DMS 273 treated with DMSO at 0.1 percent for 48 hours (cell line): Measurements from ENCODE around the gene HOXD3.

Experiments used
- DNase-seq: peaks from one replicate; lab custom pipeline; 2025; lab: John Stamatoyannopoulos, UW

HOXD3 gene

DNA sequence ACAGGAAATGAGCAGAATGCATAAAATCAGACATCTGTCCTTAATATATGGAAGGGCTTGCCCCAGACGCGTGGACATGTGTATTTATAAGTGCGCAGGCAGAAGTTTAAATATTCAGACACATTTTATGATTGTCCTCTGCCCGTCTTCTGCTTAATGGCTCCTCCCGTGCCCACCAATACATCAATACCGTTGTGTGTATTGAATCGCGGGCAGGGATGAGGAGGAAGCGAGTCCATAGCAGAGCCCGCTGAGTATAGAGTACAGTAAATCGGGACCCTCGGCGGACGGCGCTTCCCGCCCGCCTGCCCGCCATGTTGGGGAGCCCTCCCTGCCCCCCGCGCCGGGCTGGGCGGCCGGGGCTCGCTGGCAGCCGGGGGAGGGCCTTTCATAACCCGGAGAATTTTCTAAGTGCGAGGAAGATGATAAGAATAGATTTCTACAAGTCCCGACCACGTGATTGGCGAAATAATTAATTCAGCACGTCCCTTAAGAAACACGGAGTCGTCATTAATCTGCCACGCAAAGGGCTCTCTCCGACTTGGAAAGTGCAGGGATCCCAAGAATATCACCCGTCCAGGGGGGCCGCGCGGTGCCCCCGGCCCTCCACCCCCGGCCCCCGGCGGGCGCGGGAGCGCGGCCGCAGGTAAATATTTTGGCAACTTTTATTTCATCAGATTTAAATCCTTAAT, at the start of gene HOXD3:
HOXD3 (plus strand) TSS at position 501 of the 692 bp plus-strand sequence. CDS start 11,808 bp downstream, outside the sequence.
- no peak for DNase-seq

DNA sequence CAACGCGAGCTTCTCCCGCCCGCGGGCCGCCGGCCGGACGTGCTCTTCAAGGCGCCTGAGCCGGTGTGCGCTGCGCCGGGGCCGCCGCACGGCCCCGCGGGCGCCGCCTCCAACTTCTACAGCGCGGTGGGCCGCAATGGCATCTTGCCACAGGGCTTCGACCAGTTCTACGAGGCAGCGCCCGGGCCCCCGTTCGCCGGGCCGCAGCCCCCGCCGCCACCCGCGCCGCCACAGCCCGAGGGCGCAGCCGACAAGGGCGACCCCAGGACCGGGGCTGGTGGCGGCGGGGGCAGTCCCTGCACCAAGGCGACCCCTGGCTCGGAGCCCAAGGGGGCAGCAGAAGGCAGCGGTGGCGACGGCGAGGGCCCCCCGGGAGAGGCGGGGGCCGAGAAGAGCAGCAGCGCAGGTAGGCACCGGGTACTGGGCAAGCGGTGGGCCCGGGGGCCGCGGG, 49.4 kb upstream of the HOXD3 start:
- DNase-seq, result no peak

DNA sequence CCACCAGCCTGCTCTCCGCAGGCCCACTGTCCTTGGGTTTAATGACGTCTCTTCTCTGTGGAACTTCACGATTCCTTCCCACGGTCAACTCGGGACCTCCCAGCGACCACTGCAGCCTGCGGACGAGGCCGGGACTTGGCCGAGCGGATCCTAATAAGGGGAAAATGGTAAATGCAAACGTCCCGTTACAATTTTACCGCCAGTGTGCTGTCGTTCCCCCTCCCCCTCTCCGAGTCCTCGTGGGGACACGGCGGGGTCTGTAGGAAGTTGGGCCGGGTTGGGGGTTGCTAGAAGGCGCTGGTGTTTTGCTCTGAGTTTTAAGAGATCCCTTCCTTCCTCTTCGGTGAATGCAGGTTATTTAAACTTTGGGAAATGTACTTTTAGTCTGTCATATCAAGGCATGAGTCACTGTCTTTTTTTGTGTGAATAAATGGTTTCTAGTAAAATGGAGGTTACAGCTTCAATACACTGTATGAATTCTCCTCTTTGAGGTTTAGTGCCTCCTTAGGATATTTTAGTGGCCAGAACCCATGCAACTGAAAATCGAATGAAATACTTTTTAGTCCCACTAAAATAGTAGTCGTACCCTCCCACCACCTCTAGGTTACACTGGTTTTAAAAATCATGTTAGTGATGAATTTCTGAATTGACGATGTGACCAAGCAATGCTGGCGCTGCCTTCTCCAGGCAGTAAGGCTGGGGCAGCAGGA, 47.8 kb upstream of the HOXD3 start:
- no peak for DNase-seq

DNA sequence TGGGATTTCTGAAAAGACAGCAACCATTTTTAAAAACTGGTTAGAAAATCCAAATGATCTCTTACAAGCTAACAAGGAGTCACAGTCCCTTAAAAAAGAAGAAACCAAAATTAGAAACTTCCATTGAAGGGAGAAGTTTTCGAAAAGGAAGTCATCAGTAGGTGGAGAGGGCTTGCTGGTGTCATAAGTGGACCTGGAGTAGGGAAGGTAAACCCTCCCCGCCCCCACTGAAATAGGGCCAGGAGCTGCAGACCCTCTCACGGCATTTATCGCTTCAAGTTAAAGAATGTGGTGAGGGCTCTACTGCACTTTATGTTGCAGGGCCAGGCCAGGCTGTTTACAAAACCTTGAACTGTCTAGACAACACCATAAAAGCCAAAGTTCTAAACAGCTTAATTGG, 47.2 kb upstream of the HOXD3 start:
- no peak for DNase-seq

DNA sequence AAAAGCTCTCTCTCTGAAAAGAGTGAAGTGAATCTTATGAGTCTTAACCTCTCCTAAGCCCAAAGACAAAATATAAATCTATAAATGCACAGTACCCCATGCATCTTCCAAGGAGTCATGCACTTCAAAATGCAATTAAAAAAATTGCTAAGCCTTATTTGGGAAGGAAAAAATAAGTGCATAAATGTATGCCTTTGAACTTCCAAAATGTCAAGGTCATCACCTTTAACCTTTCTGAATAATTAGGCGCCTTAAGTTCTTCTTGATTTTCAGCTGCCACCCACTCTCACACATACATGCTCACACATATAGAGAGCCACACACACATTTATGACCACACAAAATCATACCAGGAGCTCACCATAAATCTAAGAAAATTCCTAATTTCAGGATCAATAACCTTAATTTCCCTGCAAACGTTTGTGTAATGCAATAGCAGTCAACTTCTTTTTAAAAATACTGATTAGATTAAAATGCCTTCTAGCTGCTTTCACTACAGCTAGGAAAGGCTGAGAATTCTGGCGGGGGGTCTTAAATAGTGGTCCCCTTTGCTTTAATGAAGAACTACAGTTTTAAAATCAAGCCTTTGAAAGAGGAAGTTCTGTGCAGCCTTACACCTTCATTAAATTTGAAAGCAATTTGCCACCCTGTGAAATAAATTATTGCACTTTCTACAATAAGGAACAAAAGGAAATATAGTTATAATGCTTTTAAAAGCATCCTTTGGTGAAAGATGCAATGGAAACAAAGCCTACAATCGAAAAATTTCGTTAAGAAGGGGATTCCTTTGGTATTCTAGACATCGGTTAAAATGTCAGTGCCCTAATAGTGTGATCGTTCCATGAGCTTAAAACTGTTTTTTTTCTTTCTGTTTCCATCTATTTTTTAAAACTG, 46.4 kb upstream of the HOXD3 start:
- no peak for DNase-seq

DNA sequence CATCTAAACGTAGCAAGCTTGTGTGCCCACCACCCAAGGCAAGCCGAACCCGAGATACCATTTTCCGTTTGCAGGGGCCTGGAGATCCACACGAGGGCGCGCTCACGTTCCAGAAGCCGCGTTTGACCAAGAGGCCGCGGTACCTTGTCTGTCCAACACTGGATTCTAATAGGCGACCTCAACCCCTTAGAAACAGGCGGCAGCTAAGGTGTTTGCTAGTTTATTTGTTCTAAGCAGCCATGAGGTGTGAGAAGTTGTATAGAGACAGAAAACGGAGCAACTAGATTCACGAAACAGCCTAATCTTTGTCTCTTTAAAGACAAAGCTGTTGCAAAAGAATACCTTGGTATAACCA, 45.8 kb upstream of the HOXD3 start:
- peak; percentile 20 for DNase-seq

DNA sequence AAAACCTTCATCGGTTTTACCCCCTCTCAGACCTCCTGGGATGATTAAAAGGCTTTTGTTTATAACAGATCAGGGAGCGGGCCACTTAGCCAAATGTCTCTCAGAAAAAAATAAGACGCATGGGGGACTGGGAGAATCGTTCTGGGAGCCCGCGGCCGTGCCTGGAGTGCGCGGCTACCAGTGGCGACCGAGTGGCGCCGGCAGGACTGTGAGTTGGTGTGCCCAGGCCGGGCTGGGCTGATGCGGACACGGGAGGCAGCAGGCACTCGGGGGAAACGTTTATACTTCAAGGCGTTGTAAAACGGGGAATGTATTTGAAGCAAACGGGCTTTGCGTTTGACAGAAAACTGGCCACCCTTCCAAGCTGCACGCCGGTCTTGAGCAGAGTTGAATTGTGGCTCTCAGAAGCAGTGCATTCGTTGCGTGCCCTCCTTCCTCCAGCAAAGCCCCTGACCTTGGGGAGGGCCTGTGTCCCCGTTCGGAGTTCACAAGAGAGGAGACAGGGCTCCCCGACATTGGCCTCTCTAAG, 45.2 kb upstream of the HOXD3 start:
- no peak for DNase-seq

DNA sequence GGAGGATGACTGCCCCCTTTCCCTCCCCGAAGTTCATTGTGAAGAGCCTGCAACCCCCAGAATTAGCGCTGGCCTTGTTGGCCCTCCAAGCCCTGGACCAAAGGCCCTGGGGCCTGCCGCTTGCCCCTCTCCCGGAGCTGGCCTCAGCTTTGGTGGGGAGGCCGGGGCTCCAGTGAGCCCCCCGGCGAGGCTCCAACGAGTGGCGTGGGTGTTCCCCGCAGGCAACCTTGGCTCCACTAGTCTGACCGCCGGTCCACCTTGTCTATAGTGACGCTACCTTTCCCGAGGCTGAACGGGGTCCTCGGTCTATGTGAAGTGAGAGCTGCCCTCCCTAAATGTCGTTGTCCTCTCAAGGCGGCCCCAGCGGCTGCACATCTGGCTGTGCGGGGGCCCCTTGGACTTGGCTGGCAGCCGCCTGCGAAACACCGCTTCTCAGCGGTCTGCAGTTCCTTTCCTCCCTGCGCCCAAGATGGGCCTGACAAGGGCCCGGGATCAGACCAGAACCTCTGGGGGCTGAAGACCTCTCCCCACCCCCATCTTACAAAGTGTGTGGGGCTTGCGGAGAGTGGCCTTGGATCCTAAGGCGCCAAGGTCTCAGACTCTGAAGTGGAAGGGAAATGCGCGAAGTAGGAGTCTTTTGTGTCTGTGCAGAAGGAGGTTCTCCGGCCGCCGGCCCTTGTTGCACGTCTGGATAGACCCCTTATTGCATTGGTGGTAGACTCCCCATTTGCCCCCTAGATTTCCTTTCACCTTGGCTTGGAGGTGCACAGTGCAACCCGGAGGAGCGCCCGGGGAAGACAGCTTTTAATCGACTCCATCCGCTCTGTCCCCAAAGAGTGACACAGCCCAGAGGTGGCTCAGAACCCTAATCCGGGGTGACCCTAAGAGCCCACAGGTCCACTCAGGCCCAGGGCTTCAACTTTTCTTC, 44.5 kb upstream of the HOXD3 start:
- no peak for DNase-seq

DNA sequence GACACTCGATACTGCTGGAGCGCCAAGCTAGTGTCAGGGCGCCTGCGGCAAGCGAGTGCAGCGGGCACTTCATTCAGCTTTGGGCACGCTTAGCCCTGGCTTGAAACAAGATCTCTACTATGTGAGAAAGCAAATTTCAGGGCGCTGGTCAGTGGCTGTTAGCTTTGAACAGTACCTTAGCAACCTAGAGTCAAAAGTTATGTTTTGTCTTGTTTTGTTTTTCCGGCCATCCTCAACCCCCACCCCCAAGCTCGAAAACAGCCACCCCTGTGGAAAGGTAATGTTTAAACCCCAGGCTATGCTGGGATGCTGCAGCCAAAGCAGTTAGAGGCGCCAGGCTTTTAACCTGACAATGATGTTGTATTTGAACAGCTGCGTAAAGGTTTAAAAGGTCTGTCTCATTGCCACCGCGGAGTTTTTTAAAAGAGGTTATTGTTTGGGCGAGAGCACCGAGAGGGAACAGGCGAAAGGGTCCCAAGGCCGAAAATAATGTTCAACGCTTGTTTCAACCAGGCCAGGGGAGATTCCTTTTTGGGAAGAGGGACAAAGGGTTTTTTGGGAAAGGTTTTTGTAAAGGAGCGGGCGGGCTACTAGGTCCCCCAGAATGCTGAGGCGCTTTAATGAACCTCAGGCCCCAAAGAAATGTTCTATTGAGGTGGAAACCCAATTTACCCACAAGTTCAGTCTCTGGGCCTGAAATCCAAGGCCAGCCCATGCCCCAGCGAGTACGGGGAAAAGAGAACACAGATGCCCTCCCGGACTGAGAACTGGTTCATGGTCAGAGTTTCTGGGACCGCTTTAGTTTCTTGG, 42.8 kb upstream of the HOXD3 start:
- no peak for DNase-seq

DNA sequence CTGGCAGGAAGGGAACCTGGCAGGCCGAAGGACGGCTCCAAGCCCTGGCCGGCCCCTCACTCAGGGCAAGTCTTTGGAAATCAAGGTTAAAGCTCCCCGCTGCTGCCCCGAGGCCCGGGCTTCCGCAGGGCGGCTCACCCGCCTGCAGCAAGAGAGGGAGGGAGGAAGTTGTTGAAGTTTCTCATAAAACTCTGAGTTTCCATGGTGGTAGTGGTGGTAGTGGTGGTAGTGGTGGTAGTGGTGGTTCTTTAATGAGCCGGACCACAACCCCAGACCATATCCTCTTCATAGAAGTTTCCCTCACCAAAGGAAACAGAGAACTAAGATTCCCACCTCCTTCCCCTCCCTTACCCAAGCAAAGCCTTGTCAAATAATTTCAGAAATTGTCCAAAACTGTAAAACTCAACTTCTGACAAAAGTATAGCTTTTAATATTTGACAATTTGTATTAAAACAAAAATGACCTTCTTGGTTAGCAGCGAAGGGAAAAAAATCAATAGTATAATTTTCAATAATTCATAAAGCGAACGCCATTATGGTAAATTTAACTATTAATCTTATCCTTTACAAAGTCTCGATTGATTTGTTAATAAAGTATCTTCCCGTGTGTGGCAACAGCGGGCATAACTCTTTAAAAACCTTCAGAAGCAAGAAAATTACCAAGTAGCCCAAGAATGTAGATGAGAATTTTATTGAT, 42.0 kb upstream of the HOXD3 start:
- DNase-seq, result no peak

DNA sequence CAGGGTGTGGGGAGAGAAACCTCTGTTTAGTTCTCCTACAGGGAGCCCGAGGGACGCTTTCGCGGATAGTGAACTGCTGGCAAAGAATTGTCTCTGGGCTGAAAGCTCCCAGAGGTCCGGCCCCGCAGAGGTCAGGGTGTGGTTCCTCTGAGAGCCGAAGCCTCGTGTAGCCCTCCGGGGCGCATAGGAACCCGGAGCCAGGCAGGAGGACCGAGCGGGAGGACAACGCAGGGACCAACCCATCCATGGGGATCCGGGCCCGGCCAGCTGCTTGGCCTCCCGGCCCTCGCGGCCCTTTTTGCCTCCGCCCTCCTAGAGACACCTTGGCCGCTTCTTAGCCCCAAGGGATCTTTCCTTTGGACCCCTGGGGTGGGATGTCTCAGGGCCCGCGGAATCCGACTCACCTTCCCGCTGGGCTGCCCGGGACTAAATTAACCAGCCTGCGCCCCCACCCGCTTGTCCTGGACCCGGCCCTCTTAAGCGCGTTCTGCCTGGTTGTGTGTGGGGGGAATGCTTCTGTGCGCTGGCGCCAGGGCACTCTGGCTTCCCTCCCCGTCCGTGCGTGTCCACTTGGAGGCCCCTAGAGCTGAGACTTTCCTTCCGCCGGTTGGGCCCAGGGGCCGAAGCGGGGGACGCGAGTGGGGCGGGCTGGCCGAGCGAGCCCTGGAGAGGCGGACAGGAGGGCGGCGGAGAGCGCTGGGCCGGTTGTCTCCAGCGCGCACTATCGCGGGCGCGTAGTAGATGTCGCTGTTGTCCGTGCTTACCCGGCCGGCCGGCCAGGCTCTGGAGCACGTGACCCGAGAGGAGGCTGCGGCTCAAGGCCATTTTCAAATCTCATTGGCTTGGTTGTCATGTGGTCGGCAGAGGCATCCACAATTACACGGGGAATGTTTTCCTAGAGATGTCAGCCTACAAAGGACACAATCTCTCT, 41.0 kb upstream of the HOXD3 start, which contains the start of gene HOXD10:
HOXD10 (plus strand) TSS at position 896 of the 931 bp plus-strand sequence. CDS start 56 bp downstream, outside the sequence.
- no peak for DNase-seq

DNA sequence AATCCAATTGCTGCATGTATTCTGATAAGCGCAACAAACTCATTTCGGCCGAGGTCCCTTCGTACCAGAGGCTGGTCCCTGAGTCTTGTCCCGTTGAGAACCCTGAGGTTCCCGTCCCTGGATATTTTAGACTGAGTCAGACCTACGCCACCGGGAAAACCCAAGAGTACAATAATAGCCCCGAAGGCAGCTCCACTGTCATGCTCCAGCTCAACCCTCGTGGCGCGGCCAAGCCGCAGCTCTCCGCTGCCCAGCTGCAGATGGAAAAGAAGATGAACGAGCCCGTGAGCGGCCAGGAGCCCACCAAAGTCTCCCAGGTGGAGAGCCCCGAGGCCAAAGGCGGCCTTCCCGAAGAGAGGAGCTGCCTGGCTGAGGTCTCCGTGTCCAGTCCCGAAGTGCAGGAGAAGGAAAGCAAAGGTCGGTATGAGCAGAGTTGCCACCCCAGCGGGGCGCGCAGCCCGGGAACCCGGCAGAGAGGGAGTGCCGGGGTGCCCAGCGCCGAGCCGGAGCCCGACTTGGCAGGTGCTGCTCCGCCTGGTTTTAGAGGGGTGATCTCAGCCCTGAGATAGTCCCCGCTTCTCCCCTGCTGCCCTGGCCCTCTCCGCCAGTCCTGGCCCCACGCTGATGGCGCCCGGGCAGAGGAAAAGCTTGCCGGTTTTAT, 39.8 kb upstream of the HOXD3 start:
- no peak for DNase-seq

DNA sequence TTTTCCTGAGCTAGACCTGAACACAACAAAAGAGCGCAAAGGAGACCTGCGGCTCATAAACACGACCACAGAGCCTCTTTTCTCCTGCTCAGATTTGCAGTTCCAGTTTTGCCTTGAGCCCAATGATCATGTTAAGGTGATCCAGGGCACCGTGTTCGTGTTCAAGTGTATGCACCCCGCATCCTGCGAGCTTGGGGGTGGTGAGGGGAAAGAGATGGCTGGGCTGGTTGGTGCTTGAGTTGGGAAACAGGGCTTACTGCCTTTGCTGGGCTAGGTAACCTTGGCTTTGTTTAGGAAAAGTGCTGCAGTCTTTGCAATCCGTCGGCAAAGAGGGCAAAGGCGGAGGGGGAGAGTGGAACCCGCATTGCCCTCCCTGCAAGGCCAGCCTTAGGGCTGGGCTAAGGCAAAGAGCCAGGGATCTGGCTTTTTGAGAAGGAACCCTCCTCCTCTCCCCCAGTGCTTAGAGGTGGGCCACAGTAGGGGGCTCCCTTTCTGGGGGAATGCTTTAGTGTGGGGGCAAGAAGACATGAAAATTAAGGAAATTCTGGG, 39.2 kb upstream of the HOXD3 start:
- no peak for DNase-seq

DNA sequence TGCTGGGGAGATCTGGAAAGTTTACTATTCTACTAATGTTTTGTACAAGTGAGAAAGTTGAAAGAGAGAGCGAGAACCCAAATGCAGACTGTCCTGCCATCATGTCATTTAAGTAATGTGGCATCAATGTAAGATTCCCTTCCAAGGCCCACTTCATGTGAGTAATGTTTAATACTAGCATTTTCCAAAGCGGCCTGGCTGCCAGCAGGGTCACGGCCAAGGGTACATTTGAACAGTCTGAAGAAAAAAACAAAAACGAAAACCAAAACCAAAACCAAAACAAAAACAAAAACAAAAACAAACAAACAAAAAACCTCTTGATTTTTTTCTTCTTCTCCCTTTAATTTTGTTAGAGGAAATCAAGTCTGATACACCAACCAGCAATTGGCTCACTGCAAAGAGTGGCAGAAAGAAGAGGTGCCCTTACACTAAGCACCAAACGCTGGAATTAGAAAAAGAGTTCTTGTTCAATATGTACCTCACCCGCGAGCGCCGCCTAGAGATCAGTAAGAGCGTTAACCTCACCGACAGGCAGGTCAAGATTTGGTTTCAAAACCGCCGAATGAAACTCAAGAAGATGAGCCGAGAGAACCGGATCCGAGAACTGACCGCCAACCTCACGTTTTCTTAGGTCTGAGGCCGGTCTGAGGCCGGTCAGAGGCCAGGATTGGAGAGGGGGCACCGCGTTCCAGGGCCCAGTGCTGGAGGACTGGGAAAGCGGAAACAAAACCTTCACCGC, 38.3 kb upstream of the HOXD3 start:
- no peak for DNase-seq

DNA sequence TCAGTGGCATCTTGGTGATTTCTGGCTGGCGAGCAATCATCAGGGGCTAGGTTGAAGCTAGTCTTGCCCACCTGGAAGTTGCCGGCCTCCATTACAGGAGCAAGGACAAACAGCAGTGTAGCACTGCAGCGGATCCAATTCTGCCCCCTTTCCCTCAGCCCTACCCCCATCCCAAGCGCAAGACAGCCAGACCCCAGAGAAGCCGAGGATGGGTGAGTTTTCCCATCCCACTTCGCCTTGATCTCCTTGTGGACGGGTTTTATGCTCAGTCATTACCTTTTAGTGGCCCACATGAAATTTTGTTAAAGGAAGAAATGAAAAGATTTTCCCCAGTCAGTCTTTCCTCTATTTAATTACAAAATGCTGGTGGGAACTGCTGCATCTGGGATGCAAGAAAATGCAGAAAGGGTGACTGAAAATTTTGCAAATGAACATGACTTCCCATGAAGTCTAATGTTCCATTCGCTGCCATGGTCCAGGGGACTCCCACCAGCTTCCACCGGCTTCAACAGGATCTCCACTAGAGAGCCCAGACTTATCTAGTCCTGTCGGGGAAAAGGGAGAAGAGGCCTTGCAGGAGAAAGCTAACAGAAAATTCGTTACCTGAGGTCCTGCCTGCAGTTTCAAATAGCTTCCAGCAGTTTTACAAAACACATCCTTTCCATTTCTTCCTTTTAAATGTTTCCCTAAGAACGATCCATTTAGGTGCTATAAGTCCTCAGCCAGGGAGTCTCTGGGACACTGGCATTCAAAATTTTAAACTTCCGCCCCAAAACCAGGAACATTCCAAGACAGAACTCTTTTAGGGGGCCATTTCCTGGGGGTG, 36.5 kb upstream of the HOXD3 start:
- DNase-seq, result no peak
